ENCODE data around the gene ALK.

ALK gene

GRCh38 chr2:29401994-29402393, 519.4 kb downstream of the ALK start:
- Histone ChIP-seq H3K27me3 (ENCODE audit: insufficient read depth, low read length) (no peaks in the 10 kb centered on the region), H3K4me3 (ENCODE audit: low read depth, low read length, poor library complexity, severe bottlenecking) (no peak overlapping the region), H3K36me3 (ENCODE audit: insufficient read depth, low read length) (no peaks in the 10 kb centered on the region), H3K4me1 (ENCODE audit: insufficient read depth, low read length, severe bottlenecking) (no peaks in the 10 kb centered on the region), H3K9me3 (ENCODE audit: low read length) (no peaks in the 10 kb centered on the region), H3K79me2 (ENCODE audit: insufficient read depth, low read length) (no peaks in the 10 kb centered on the region), H2AFZ (ENCODE audit: low read length) (no peak overlapping the region), H3K9ac (ENCODE audit: low read length) (no peak overlapping the region), H3K27ac (ENCODE audit: low read depth, low read length, poor library complexity, severe bottlenecking) (no peak overlapping the region), H3K4me2 (ENCODE audit: low read length) (no peak overlapping the region), H4K20me1 (ENCODE audit: insufficient read depth, low read length) (no peaks in the 10 kb centered on the region), H3K9me2 (ENCODE audit: low read depth, low read length) (no peaks in the 10 kb centered on the region), H3F3A (ENCODE audit: insufficient read depth, low read length) (no peaks in the 10 kb centered on the region)
- TF ChIP-seq EZH2 (IDR thresholded peaks at IDR 0.05; ENCODE audit: borderline replicate concordance, low read length) (no peak), CTCF (IDR thresholded peaks at IDR 0.05; ENCODE audit: low read length) (no peak)

- no peaks in the 10 kb centered on the region for H3F3A ChIP-seq (ENCODE audit: insufficient read depth, low read length)
- no peaks in the 10 kb centered on the region for H3K4me1 ChIP-seq (ENCODE audit: insufficient read depth, low read length, severe bottlenecking)
- no peak overlapping the region for H3K4me2 ChIP-seq (ENCODE audit: low read length)
- H3K9me2 ChIP-seq (ENCODE audit: low read depth, low read length), result no peaks in the 10 kb centered on the region
- no peak overlapping the region for H2AFZ ChIP-seq (ENCODE audit: low read length)
- H4K20me1 ChIP-seq (ENCODE audit: insufficient read depth, low read length), result no peaks in the 10 kb centered on the region
- TF ChIP-seq EZH2 (IDR thresholded peaks at IDR 0.05; ENCODE audit: borderline replicate concordance, low read length), result no peak
- no peaks in the 10 kb centered on the region for H3K79me2 ChIP-seq (ENCODE audit: insufficient read depth, low read length)
- no peaks in the 10 kb centered on the region for H3K36me3 ChIP-seq (ENCODE audit: insufficient read depth, low read length)
- H3K4me3 ChIP-seq (ENCODE audit: low read depth, low read length, poor library complexity, severe bottlenecking), result no peak overlapping the region
- H3K9ac ChIP-seq (ENCODE audit: low read length), result no peak overlapping the region
- no peaks in the 10 kb centered on the region for H3K27me3 ChIP-seq (ENCODE audit: insufficient read depth, low read length)
- no peak overlapping the region for H3K27ac ChIP-seq (ENCODE audit: low read depth, low read length, poor library complexity, severe bottlenecking)
- H3K9me3 ChIP-seq (ENCODE audit: low read length), result no peaks in the 10 kb centered on the region
Observed at GRCh38 chr2:29400930-29401653, 520.3 kb downstream of the ALK start.

GRCh38 chr2:29398384-29399237, 522.8 kb downstream of the ALK start:
- H3K9ac ChIP-seq (ENCODE audit: low read length), result no peak overlapping the region
- no peaks in the 10 kb centered on the region for H3K27me3 ChIP-seq (ENCODE audit: insufficient read depth, low read length)
- no peaks in the 10 kb centered on the region for H3F3A ChIP-seq (ENCODE audit: insufficient read depth, low read length)
- no peaks in the 10 kb centered on the region for H3K79me2 ChIP-seq (ENCODE audit: insufficient read depth, low read length)
- H3K4me2 ChIP-seq (ENCODE audit: low read length), result no peak overlapping the region
- H3K4me3 ChIP-seq (ENCODE audit: low read depth, low read length, poor library complexity, severe bottlenecking), result no peak overlapping the region
- H3K36me3 ChIP-seq (ENCODE audit: insufficient read depth, low read length), result no peaks in the 10 kb centered on the region
- no peak for TF ChIP-seq EZH2 (IDR thresholded peaks at IDR 0.05; ENCODE audit: borderline replicate concordance, low read length)
- TF ChIP-seq CTCF (IDR thresholded peaks at IDR 0.05; ENCODE audit: low read length), result no peak
- no peak overlapping the region for H3K27ac ChIP-seq (ENCODE audit: low read depth, low read length, poor library complexity, severe bottlenecking)
- H3K4me1 ChIP-seq (ENCODE audit: insufficient read depth, low read length, severe bottlenecking), result no peaks in the 10 kb centered on the region
- H3K9me2 ChIP-seq (ENCODE audit: low read depth, low read length), result no peaks in the 10 kb centered on the region
- H2AFZ ChIP-seq (ENCODE audit: low read length), result no peak overlapping the region
- H4K20me1 ChIP-seq (ENCODE audit: insufficient read depth, low read length), result no peaks in the 10 kb centered on the region
- no peaks in the 10 kb centered on the region for H3K9me3 ChIP-seq (ENCODE audit: low read length)
